ENCODE data around the gene GUCA1A. TPM values are rescaled to one million over a fixed set of nuclear protein-coding genes. Genes with fewer than 3 reads are reported as not detected.

Gene GUCA1A
- not detected for total RNA-seq

- POLR2A ChIA-PET = no interaction called here
- CTCF ChIA-PET = no interaction called here
Observed at GRCh38 chr6:42173101-42173500, at the start of gene GUCA1A. TSS of gene GUCA1A (plus strand) at chr6:42173364. CDS start at chr6:42173614, 250 bp downstream.

- ChIA-PET POLR2A (no interaction called here), CTCF (interaction anchor here (0.7 kb wide), 1 partner anchor 630 kb away, joined by 3 read pairs; no protein-coding TSS in a partner anchor)
Observed at GRCh38 chr6:42123379-42124103, 49.6 kb upstream of the GUCA1A start.

- ChIA-PET POLR2A (no interaction called here), CTCF (no interaction called here)
Observed at GRCh38 chr6:42124223-42124836, 48.8 kb upstream of the GUCA1A start.

- POLR2A ChIA-PET = no interaction called here
- CTCF ChIA-PET = no interaction called here
Observed at GRCh38 chr6:42125231-42125630, 47.9 kb upstream of the GUCA1A start.

GRCh38 chr6:42125663-42126062, 47.5 kb upstream of the GUCA1A start:
- ChIA-PET POLR2A (no interaction called here), CTCF (no interaction called here)

- CTCF ChIA-PET = interaction anchor here (0.7 kb wide), 1 partner anchor 272 kb away, joined by 3 read pairs; no protein-coding TSS in a partner anchor
Observed at GRCh38 chr6:42128460-42129359, 44.5 kb upstream of the GUCA1A start.

GRCh38 chr6:42129360-42129676, 43.8 kb upstream of the GUCA1A start:
- POLR2A ChIA-PET = no interaction called here
- CTCF ChIA-PET = no interaction called here

More at GRCh38 chr6:42128460-42129359, 44.5 kb upstream of the GUCA1A start:
- POLR2A ChIA-PET = no interaction called here

- CTCF ChIA-PET = interaction anchor here (1.5 kb wide), 1 partner anchor 27 kb away, joined by 3 read pairs; no protein-coding TSS in a partner anchor
- POLR2A ChIA-PET = no interaction called here
Observed at GRCh38 chr6:42131531-42131930, 41.6 kb upstream of the GUCA1A start.

GRCh38 chr6:42133926-42134325, 39.2 kb upstream of the GUCA1A start:
- POLR2A ChIA-PET = no interaction called here
- CTCF ChIA-PET = interaction anchor here (1.8 kb wide), 1 partner anchor 12 kb away, joined by 4 read pairs; no protein-coding TSS in a partner anchor

GRCh38 chr6:42135161-42135560, 38.0 kb upstream of the GUCA1A start:
- ChIA-PET CTCF (interaction anchor here (0.6 kb wide), 1 partner anchor 934 kb away, joined by 5 read pairs; no protein-coding TSS in a partner anchor), POLR2A (no interaction called here)

GRCh38 chr6:42135722-42136121, 37.4 kb upstream of the GUCA1A start:
- CTCF ChIA-PET = interaction anchor here (0.6 to 1.1 kb wide), 2 partner anchors 26 to 934 kb away, joined by 3 to 5 read pairs; no protein-coding TSS in a partner anchor
- POLR2A ChIA-PET = no interaction called here

GRCh38 chr6:42136508-42137193, 36.5 kb upstream of the GUCA1A start:
- ChIA-PET CTCF (interaction anchor here (1.1 to 1.3 kb wide), 3 partner anchors 25 to 32 kb away, joined by 3 to 6 read pairs (median 4); no protein-coding TSS in a partner anchor), POLR2A (no interaction called here)

- ChIA-PET POLR2A (no interaction called here), CTCF (interaction anchor here (1.3 kb wide), 2 partner anchors 26 to 33 kb away, joined by 4 to 6 read pairs; no protein-coding TSS in a partner anchor)
Observed at GRCh38 chr6:42137194-42137753, 35.9 kb upstream of the GUCA1A start.

- POLR2A ChIA-PET = no interaction called here
- CTCF ChIA-PET = no interaction called here
Observed at GRCh38 chr6:42138190-42138589, 35.0 kb upstream of the GUCA1A start.

GRCh38 chr6:42138630-42139619, 34.2 kb upstream of the GUCA1A start:
- POLR2A ChIA-PET = no interaction called here
- CTCF ChIA-PET = no interaction called here

GRCh38 chr6:42140032-42140431, 33.1 kb upstream of the GUCA1A start:
- CTCF ChIA-PET = no interaction called here

GRCh38 chr6:42140756-42141602, 32.2 kb upstream of the GUCA1A start:
- ChIA-PET POLR2A (no interaction called here), CTCF (no interaction called here)

More at GRCh38 chr6:42140032-42140431, 33.1 kb upstream of the GUCA1A start:
- POLR2A ChIA-PET = no interaction called here
